ENCODE results near the gene TUBA1C.

DNA sequence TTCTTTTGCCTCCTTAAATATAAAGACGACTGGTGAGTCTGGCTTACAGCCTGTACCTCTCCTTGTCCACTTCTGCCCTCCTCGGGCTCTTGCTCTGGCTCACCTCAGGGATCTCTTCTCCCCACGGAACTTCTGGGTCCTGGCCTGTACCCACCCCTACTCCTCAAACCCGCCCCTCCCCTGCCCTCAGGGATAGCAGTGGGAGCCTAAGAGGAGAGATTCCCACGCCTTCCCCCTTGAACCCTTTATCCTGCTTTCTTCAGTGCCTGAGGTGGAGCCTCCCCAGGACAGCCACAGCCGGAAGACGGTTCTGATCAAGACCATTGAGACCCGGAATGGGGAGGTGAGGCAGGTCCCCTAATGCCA, 32.8 kb downstream of the TUBA1C start:
- TF ChIP-seq, protein P1, sequence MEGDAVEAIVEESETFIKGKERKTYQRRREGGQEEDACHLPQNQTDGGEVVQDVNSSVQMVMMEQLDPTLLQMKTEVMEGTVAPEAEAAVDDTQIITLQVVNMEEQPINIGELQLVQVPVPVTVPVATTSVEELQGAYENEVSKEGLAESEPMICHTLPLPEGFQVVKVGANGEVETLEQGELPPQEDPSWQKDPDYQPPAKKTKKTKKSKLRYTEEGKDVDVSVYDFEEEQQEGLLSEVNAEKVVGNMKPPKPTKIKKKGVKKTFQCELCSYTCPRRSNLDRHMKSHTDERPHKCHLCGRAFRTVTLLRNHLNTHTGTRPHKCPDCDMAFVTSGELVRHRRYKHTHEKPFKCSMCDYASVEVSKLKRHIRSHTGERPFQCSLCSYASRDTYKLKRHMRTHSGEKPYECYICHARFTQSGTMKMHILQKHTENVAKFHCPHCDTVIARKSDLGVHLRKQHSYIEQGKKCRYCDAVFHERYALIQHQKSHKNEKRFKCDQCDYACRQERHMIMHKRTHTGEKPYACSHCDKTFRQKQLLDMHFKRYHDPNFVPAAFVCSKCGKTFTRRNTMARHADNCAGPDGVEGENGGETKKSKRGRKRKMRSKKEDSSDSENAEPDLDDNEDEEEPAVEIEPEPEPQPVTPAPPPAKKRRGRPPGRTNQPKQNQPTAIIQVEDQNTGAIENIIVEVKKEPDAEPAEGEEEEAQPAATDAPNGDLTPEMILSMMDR (IDR thresholded peaks at IDR 0.05; ENCODE audit: low read depth, low read length, poor library complexity, severe bottlenecking) = no peak
- no peak for TF ChIP-seq EZH2phosphoT487 (IDR thresholded peaks at IDR 0.05; ENCODE audit: borderline replicate concordance, low read length)
